Activated CD4-positive, alpha-beta memory T cell treated with anti-CD3 and anti-CD28 coated beads, Interleukin-2, amount 10 ng/mL, durations not matched to agents 7 days and 5 days (primary cell): ENCODE data around the gene POLK. TPM values are rescaled to one million over a fixed set of nuclear protein-coding genes. Genes with fewer than 3 reads are reported as not detected.
"Not testable (repeated sequence)": the region's sequence is repeated elsewhere in the genome, so short reads cannot be mapped to it uniquely, and the experiment has no call there.

Source experiments
- CTCF ChIA-PET: fragments of 350-600 bp; sonication (Branson Sonifier 250); formaldehyde crosslinking; loops from one replicate; lab custom pipeline; 2021; ENCODE audit warnings: antibody characterized with exemption, inconsistent platforms; lab: Charles Lee
- POLR2A ChIA-PET: fragments of 350-600 bp; sonication (Branson Sonifier 250); formaldehyde crosslinking; loops from one replicate; lab custom pipeline; 2021; ENCODE audit warnings: antibody characterized with exemption; lab: Charles Lee
- DNase-seq: peaks from one replicate; pipeline ENCODE4 v3.0.0-alpha.2; 2020
- H3K27ac Mint-ChIP-seq: one replicate; pipeline ENCODE4 v1.8.0; 2021; ENCODE audit warnings: mild to moderate bottlenecking, mixed read lengths
- H3K27me3 Mint-ChIP-seq: one replicate; pipeline ENCODE4 v1.8.0; 2021; ENCODE audit warnings: mixed read lengths
- H3K36me3 Mint-ChIP-seq: one replicate; pipeline ENCODE4 v1.8.0; 2021; ENCODE audit warnings: low read depth, mixed read lengths
- H3K4me1 Mint-ChIP-seq: one replicate; pipeline ENCODE4 v1.8.0; 2021; ENCODE audit warnings: mixed read lengths
- H3K4me3 Mint-ChIP-seq: one replicate; pipeline ENCODE4 v1.8.0; 2021; ENCODE audit warnings: mild to moderate bottlenecking, mixed read lengths
- H3K9me3 Mint-ChIP-seq: one replicate; pipeline ENCODE4 v1.8.0; 2021; ENCODE audit warnings: mixed read lengths
- total RNA-seq, 2 experiments: library from RNA; stranded (reverse); gene quantifications; one replicate each; pipeline ENCODE4 v1.2.3, GENCODE V29; 2021

Gene POLK
- total RNA-seq, 2 experiments from 2014 or later, result 28.3 to 28.7 TPM

DNA sequence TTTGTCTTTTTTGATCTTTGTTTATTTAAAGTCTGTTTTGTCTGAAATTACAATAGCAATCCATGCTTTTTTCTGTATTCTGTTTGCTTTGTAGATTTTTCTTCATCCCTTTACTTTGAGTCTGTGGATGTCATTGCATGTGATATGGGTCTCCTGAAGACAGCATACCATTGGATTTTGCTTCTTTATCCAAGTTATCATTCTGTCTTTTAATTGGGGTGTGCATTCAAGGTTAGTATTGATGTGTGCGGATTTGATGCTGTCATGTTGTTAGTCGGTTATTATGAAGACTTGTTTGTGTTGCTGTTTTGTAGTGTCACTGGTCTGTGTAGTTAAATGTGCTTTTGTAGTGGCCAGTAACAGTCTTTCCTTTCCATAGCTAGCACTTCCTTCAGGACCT, 23.0 kb downstream of the POLK start:
- peaks cover 38% of the 10 kb centered on the region for H3K36me3 Mint-ChIP-seq
- H3K4me1 Mint-ChIP-seq, result peaks cover 7% of the 10 kb centered on the region

DNA sequence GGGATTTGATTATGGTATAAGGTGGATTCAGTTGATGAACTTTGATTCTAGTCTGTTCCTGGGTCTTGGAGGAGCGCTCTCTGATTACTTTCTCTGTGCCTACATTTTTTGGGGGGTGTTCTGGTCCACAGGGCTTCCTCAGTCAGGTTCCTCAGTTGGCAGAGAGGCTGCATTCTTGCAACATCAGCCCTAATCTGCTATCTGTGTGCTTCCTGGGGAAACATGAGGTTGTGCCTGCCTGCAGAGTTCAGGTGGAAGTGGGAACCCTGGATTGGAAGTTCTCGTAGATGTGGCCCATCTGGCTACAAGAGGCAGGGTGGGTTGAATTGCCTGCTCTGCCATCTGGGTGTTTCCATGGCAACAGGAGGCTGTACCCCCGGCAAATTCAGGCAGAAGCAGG, 24.5 kb downstream of the POLK start:
- no peak for DNase-seq
- POLR2A ChIA-PET, result no interaction called here
- H3K4me3 Mint-ChIP-seq, result no peak overlapping the region
- H3K27ac Mint-ChIP-seq, result no peak overlapping the region
- H3K4me1 Mint-ChIP-seq, result peaks cover 7% of the 10 kb centered on the region
- peaks cover 44% of the 10 kb centered on the region for H3K36me3 Mint-ChIP-seq
- CTCF ChIA-PET, result no interaction called here
- no peaks in the 10 kb centered on the region for H3K27me3 Mint-ChIP-seq
- peaks cover 20% of the 10 kb centered on the region for H3K9me3 Mint-ChIP-seq

More for the DNA sequence above, 23.0 kb downstream of the POLK start:
- CTCF ChIA-PET, result no interaction called here
- POLR2A ChIA-PET, result no interaction called here
- Mint-ChIP-seq H3K9me3 (peaks cover 20% of the 10 kb centered on the region), H3K27ac (no peak overlapping the region), H3K4me3 (no peak overlapping the region), H3K27me3 (no peaks in the 10 kb centered on the region)
- DNase-seq, result no peak

DNA sequence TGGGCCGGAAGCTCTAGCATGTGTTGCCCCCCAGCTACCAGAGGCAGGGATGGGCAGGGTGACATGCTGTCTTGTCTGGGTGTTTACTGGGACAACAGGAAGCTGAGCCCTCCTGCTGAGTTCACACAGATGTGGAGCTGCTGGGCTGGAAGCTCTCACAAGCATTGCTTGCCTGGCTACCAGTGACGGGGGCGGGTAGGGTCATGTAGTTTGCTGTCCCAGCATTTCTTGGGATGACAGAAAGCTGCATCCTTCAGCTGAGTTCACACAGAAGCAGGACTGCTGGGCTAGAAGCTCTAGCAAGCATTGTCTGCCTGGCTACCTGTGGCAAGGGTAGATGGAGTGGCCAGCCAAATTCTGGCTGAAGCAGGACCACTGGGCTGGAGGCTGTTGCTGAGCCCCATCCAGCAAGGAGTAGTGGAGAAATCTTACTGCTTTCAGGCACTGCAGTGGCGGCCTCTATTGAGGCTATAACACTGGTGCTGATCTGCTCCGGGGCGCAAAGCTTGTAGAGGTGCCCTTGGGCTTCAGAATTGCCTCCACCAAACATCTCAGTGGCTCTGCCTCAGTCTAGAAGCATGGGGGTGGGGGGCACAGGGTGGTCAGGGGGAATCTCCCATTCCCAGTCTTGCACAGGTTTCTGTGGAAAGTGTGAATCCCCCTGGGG, 25.1 kb downstream of the POLK start:
- Mint-ChIP-seq H3K36me3 (peaks cover 39% of the 10 kb centered on the region), H3K4me1 (peaks cover 7% of the 10 kb centered on the region), H3K4me3 (no peak overlapping the region), H3K27ac (no peak overlapping the region), H3K27me3 (no peaks in the 10 kb centered on the region), H3K9me3 (peaks cover 18% of the 10 kb centered on the region)
- ChIA-PET POLR2A (no interaction called here), CTCF (no interaction called here)
- DNase-seq, result no peak

DNA sequence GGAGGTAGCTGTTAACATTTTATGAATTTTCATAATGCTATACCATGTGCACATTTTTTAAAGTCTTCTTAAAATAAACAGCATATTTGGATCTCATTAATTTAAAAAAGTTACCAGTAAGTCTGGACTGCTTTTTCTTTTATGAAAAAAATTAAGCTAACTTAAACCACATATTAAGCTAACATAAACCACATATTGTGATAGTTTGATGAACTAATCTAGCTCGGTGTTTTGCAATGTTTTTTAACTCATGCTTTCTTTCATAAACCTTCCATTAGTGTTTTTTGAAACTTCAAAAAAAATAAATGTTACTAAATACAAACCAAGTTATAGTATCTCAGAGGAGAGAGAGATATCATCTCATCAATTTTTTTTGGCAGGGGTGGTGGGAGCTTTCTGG, 26.5 kb downstream of the POLK start:
- POLR2A ChIA-PET, result no interaction called here
- no peak overlapping the region for H3K27ac Mint-ChIP-seq
- H3K27me3 Mint-ChIP-seq, result no peaks in the 10 kb centered on the region
- DNase-seq, result no peak
- H3K4me1 Mint-ChIP-seq, result peaks cover 7% of the 10 kb centered on the region
- H3K4me3 Mint-ChIP-seq, result no peak overlapping the region
- CTCF ChIA-PET, result interaction anchor here (1.4 kb wide), 1 partner anchor 637 kb away, joined by 3 read pairs; no protein-coding TSS in a partner anchor
- peaks cover 13% of the 10 kb centered on the region for H3K9me3 Mint-ChIP-seq
- H3K36me3 Mint-ChIP-seq, result peaks cover 31% of the 10 kb centered on the region

- H3K4me1 Mint-ChIP-seq, result no peaks in the 10 kb centered on the region
- CTCF ChIA-PET, result no interaction called here
- H3K36me3 Mint-ChIP-seq, result peaks cover 22% of the 10 kb centered on the region
- POLR2A ChIA-PET, result no interaction called here
- H3K27me3 Mint-ChIP-seq, result no peaks in the 10 kb centered on the region
- no peak for DNase-seq
- no peak overlapping the region for H3K27ac Mint-ChIP-seq
- H3K9me3 Mint-ChIP-seq, result no peaks in the 10 kb centered on the region
- no peak overlapping the region for H3K4me3 Mint-ChIP-seq
These were observed 33.4 kb downstream of the POLK start for GRCh38 chr5:75545131-75545530.

- no peaks in the 10 kb centered on the region for H3K9me3 Mint-ChIP-seq
- H3K36me3 Mint-ChIP-seq, result peaks cover 27% of the 10 kb centered on the region
- no peak for DNase-seq
- H3K4me3 Mint-ChIP-seq, result no peak overlapping the region
- H3K27me3 Mint-ChIP-seq, result no peaks in the 10 kb centered on the region
- no peaks in the 10 kb centered on the region for H3K4me1 Mint-ChIP-seq
- H3K27ac Mint-ChIP-seq, result no peak overlapping the region
- POLR2A ChIA-PET, result no interaction called here
- CTCF ChIA-PET, result no interaction called here
These were observed 35.1 kb downstream of the POLK start for GRCh38 chr5:75546830-75547229.

- Mint-ChIP-seq H3K27me3 (no peaks in the 10 kb centered on the region), H3K4me1 (no peaks in the 10 kb centered on the region), H3K36me3 (peaks cover 31% of the 10 kb centered on the region), H3K9me3 (no peaks in the 10 kb centered on the region), H3K27ac (no peak overlapping the region), H3K4me3 (no peak overlapping the region)
- CTCF ChIA-PET, result no interaction called here
- no peak for DNase-seq
- POLR2A ChIA-PET, result no interaction called here
These were observed 36.1 kb downstream of the POLK start for GRCh38 chr5:75547812-75548211.

DNA sequence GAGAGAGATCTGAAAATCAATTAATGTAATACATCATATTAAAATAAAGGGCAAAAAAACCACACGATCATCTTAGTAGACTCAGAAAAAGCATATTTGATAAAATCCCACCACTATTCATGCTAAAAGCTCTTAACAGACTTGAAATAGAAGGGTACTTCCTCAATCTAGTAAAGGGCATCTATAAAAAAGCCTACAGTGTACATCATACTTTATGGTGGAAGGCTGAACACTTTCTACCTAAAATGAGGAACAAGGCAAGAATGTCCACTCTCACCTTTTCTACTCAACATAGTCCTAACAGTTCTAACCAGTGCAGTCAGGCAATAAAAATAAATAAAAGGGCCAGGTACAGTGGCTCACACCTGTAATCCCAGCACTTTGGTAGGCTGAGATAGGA, 38.9 kb downstream of the POLK start:
- no peaks in the 10 kb centered on the region for H3K9me3 Mint-ChIP-seq
- ChIA-PET POLR2A (no interaction called here), CTCF (no interaction called here)
- H3K36me3 Mint-ChIP-seq, result peaks cover 43% of the 10 kb centered on the region
- H3K4me1 Mint-ChIP-seq, result no peaks in the 10 kb centered on the region
- no peak overlapping the region for H3K4me3 Mint-ChIP-seq
- no peaks in the 10 kb centered on the region for H3K27me3 Mint-ChIP-seq
- no peak for DNase-seq
- H3K27ac Mint-ChIP-seq, result no peak overlapping the region

- Mint-ChIP-seq H3K27me3 (no peaks in the 10 kb centered on the region), H3K27ac (no peak overlapping the region), H3K9me3 (no peaks in the 10 kb centered on the region), H3K36me3 (peaks cover 49% of the 10 kb centered on the region), H3K4me1 (no peaks in the 10 kb centered on the region), H3K4me3 (no peak overlapping the region)
- DNase-seq, result no peak
- ChIA-PET POLR2A (no interaction called here), CTCF (no interaction called here)
These were observed 39.8 kb downstream of the POLK start for GRCh38 chr5:75551471-75551870.

- no peaks in the 10 kb centered on the region for H3K4me1 Mint-ChIP-seq
- no peaks in the 10 kb centered on the region for H3K27me3 Mint-ChIP-seq
- H3K27ac Mint-ChIP-seq, result no peak overlapping the region
- POLR2A ChIA-PET, result interaction anchor here (1.0 kb wide), 1 partner anchor 18 kb away, joined by 3 read pairs; no protein-coding TSS in a partner anchor
- DNase-seq, result no peak
- H3K4me3 Mint-ChIP-seq, result no peak overlapping the region
- peaks cover 62% of the 10 kb centered on the region for H3K36me3 Mint-ChIP-seq
- CTCF ChIA-PET, result no interaction called here
- H3K9me3 Mint-ChIP-seq, result no peaks in the 10 kb centered on the region
These were observed 41.1 kb downstream of the POLK start for GRCh38 chr5:75552764-75553163.

DNA sequence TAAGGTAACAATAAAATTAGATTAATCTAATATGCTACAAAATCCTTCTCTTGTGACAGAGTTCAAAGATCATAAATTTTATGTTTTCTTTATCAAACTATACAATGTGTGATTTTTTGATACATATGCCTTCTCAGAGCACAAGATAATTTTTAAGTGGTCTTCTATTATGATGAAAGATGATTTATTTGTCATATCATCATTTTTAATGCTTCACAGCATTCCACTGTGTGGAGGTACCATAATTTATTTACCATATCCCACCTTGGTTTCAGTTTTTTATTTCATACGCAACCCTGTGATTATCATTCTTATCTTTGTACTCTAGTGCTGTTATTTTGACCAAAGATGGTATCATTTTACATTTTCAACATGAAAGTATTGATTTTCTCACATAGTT, 41.7 kb downstream of the POLK start:
- Mint-ChIP-seq H3K27ac (no peak overlapping the region), H3K4me3 (no peak overlapping the region), H3K27me3 (no peaks in the 10 kb centered on the region), H3K4me1 (no peaks in the 10 kb centered on the region), H3K9me3 (no peaks in the 10 kb centered on the region), H3K36me3 (peaks cover 66% of the 10 kb centered on the region)
- ChIA-PET POLR2A (no interaction called here), CTCF (no interaction called here)
- DNase-seq, result no peak

DNA sequence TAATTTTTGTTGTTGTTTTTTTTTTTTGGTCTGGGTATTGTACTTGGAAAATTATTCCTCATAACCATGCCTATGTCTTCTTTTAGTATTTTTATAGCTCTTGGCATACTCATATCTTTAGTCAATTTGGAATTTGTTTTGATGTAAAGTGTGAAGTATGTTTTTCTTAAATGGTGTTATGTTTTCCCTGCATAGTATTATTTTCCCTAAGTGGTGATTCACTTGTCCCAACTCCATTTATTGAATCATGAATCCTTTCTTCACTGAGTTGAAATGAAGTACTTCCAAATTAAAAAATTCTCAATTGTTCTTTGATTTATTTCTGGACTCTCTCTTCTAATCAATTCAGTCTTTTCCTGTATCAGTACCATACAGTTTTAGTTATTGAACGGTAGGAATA, 46.5 kb downstream of the POLK start:
- no peak overlapping the region for H3K27ac Mint-ChIP-seq
- no peaks in the 10 kb centered on the region for H3K4me1 Mint-ChIP-seq
- no peak overlapping the region for H3K4me3 Mint-ChIP-seq
- no peak for DNase-seq
- H3K27me3 Mint-ChIP-seq, result no peaks in the 10 kb centered on the region
- H3K36me3 Mint-ChIP-seq, result peaks cover 69% of the 10 kb centered on the region
- peaks cover 16% of the 10 kb centered on the region for H3K9me3 Mint-ChIP-seq
- ChIA-PET CTCF (no interaction called here), POLR2A (no interaction called here)

DNA sequence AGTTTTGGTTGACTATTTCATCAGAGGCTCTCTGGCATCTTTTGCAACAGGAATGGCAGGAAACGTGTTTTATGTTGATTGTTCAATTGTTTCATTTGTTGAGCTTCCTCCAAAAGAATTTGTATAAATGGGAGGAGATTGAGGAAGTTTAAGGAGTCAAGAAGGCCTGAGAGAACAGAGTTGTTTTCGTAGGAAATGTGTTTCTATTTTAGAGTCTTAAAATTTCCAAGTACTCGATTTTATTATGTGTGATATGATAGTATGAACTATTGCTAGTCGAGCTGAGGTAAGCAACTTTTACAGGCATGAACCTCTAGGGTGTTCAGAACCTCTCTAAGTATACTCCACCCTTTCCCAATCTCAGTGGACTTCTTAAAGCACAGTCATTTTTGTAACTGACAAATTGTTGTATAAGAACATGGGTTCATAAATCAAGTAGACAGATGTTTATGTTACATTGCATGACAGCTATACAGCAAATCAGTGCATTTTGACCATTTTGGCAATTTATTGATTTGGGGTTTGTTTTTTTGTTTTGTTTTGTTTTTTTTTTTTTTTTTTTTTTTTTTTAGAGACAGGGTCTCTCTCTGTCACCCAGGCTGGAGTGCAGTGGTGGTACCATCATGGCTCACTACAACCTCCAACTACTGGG, 47.4 kb downstream of the POLK start:
- peaks cover 69% of the 10 kb centered on the region for H3K36me3 Mint-ChIP-seq
- H3K4me3 Mint-ChIP-seq, result no peak overlapping the region
- H3K27ac Mint-ChIP-seq, result no peak overlapping the region
- no peak for DNase-seq
- H3K4me1 Mint-ChIP-seq, result no peaks in the 10 kb centered on the region
- CTCF ChIA-PET, result no interaction called here
- POLR2A ChIA-PET, result no interaction called here
- no peaks in the 10 kb centered on the region for H3K27me3 Mint-ChIP-seq
- H3K9me3 Mint-ChIP-seq, result peaks cover 25% of the 10 kb centered on the region

GRCh38 chr5:75560655-75561054, 49.0 kb downstream of the POLK start:
- H3K27ac Mint-ChIP-seq, DNase-seq, POLR2A ChIA-PET, H3K4me3 Mint-ChIP-seq, CTCF ChIA-PET, H3K4me1 Mint-ChIP-seq, H3K27me3 Mint-ChIP-seq: not testable (repeated sequence)
- peaks cover 74% of the 10 kb centered on the region for H3K36me3 Mint-ChIP-seq
- H3K9me3 Mint-ChIP-seq, result peaks cover 29% of the 10 kb centered on the region
